Measurements from ENCODE around the gene SNX25.
"Not testable (repeated sequence)": the region's sequence is repeated elsewhere in the genome, so short reads cannot be mapped to it uniquely, and the experiment has no call there.

Gene SNX25

GRCh38 chr4:185205697-185206342, 3.6 kb upstream of the SNX25 start:
- DNase-seq = no peak

- DNase-seq = no peak
Measured at GRCh38 chr4:185207466-185207865, 1.9 kb upstream of the SNX25 start.

GRCh38 chr4:185209852-185210101, 379 bp downstream of the SNX25 start:
- DNase-seq = not testable (repeated sequence)

- DNase-seq = peak; percentile 71
Measured at GRCh38 chr4:185210102-185210981, 944 bp downstream of the SNX25 start.

- no peak for DNase-seq
Measured at GRCh38 chr4:185211035-185211434, 1.6 kb downstream of the SNX25 start.

GRCh38 chr4:185211641-185212040, 2.2 kb downstream of the SNX25 start:
- no peak for DNase-seq

GRCh38 chr4:185212581-185212980, 3.2 kb downstream of the SNX25 start:
- DNase-seq = no peak

GRCh38 chr4:185213877-185214276, 4.5 kb downstream of the SNX25 start:
- DNase-seq = no peak

- DNase-seq = no peak
Measured at GRCh38 chr4:185215261-185215660, 5.9 kb downstream of the SNX25 start.

GRCh38 chr4:185217408-185217975, 8.1 kb downstream of the SNX25 start:
- DNase-seq = no peak

- no peak for DNase-seq
Measured at GRCh38 chr4:185218312-185218711, 8.9 kb downstream of the SNX25 start.

GRCh38 chr4:185219551-185220344, 10.3 kb downstream of the SNX25 start:
- peak; percentile 84 for DNase-seq

- no peak for DNase-seq
Measured at GRCh38 chr4:185221491-185221890, 12.1 kb downstream of the SNX25 start.

- no peak for DNase-seq
Measured at GRCh38 chr4:185221912-185222311, 12.5 kb downstream of the SNX25 start.

- no peak for DNase-seq
Measured at GRCh38 chr4:185222598-185222997, 13.2 kb downstream of the SNX25 start.

- no peak for DNase-seq
Measured at GRCh38 chr4:185224597-185224996, 15.2 kb downstream of the SNX25 start.

GRCh38 chr4:185225940-185226339, 16.5 kb downstream of the SNX25 start:
- no peak for DNase-seq

- DNase-seq = no peak
Measured at GRCh38 chr4:185227131-185227551, 17.7 kb downstream of the SNX25 start.

GRCh38 chr4:185227713-185228278, 18.4 kb downstream of the SNX25 start:
- DNase-seq = no peak

GRCh38 chr4:185229021-185229818, 19.8 kb downstream of the SNX25 start:
- DNase-seq = no peak

GRCh38 chr4:185232370-185232769, 23.0 kb downstream of the SNX25 start:
- DNase-seq = no peak
